Measurements from ENCODE around the gene UPK3A. TPM values are rescaled to one million over a fixed set of nuclear protein-coding genes. Genes with fewer than 3 reads are reported as not detected.
"Not testable (repeated sequence)": the region's sequence is repeated elsewhere in the genome, so short reads cannot be mapped to it uniquely, and the experiment has no call there.

The UPK3A gene
- total RNA-seq, 1 experiment from 2014 or later, result not detected

DNA sequence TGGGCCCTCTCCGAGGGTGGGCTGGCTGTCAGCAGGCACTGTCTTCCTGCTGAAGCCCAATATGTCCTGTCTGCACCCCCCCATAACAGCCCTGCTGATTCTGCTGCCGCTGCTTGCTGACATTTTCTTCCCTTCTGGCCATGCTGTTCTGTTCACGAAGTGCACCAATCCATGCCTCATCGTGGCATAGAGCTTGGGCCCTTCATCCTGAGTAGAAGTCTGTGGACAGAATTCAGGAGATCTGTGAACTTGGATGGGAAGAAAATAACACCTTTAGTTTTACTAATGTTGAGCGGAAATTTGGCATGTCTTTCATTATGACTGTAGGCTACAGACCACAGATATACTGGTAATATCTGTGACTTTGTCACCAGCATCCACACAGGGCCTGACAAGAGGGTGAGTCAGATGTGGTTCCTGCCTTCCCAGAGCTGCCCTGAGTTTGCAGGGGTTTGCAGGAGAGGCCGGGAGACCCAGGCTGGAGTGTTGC, 29.9 kb upstream of the UPK3A start:
- DNase-seq (ENCODE audit: low read depth), result no peak

DNA sequence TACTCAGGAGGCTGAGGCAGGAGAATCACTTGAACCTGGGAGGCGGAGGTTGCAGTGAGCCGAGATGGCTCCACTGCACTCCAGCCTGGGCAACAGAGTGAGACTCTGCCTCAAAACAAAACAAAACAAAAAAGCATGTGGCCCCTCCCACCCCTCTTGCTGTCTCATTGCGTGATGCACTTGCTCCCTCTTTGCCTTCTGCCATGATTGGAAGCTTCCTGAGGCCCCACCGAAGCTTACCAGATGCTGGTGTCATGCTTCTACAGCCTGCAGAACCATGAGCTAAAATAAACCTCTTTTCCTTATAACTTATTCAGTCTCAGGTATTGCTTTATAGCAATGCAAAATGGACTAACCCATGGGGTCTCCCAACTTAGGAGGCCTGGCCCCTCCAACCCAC, 26.8 kb upstream of the UPK3A start:
- DNase-seq (ENCODE audit: low read depth), result not testable (repeated sequence)

DNA sequence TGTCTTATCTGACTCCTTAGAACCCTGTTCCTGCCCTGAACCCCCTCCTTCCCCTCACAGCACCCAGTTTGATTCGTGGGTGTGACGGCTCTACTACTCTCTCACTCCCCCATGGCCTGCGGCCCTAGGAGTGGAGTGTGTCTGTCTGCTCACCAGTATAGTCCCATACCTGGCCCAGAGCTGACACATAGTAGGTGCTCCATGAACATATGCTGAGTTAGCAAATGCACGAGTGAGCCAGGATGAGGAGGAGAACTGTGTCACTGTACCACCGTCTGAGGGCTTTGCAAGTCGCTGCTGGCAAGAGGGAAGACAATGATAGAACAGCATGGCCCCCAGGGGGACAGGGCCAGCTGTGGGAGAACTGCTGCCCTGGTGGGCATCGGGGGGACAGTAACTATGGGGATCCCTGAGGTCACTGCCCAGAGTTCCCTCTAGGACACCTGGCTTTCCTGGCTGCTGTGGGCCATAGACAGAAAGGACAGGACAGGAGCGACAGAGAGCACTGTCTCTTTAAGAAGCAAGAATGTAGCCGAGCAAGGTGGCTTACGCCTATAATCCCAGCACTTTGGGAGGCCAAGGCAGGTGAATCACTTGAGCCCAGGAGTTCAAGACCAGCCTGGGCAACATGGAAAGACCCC, 24.9 kb upstream of the UPK3A start:
- DNase-seq (ENCODE audit: low read depth), result no peak

DNA sequence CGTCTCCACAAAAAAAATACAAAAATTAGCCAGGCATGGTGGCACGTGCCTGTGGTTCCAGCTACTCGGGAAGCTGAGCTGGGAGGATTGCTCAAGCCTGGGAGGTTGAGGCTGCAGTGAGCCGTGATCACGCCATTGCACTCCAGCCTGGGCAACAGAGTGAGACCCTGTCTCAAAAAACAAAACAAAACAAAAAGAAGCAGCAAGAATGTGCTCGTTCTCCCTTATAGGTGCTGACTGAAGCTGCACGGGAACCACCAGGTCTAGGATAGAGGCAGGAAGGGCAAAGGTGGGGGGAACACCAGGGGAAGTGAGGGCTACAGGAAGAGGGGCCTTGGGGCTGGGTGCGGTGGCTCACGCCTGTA, 24.4 kb upstream of the UPK3A start:
- not testable (repeated sequence) for DNase-seq (ENCODE audit: low read depth)

DNA sequence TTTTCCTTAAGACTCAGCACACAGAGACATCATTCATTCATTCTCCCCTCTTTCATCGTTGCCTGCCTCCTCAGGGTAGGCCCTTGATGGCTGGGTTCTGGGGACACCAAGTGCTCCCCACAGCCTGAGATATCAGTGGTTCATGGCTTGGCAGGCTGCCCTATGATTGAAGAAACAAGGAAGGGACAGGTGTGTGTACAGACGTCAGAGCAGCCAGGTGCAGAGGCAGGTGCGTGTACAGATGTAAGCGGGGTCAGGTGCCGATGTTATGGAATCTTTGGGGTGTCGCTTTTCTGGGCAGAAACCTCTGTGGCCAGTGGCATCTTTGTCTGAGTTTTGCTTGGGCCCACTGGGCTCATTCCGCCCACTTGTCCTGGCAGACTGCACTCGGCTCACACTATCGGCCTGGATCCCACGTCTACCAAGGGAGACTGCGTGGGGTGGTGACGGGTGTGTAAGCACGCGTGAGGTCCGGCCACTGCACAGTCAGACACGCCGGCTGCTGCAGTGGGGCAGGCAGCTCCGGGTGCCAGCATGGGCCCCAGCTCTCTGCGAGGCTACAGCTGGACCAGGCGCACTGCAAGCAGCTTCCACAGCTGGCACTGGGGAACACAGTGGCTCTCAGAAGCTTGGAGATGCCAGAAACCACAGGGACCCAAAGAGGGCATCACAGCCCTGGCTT, 23.2 kb upstream of the UPK3A start:
- DNase-seq (ENCODE audit: low read depth), result no peak

DNA sequence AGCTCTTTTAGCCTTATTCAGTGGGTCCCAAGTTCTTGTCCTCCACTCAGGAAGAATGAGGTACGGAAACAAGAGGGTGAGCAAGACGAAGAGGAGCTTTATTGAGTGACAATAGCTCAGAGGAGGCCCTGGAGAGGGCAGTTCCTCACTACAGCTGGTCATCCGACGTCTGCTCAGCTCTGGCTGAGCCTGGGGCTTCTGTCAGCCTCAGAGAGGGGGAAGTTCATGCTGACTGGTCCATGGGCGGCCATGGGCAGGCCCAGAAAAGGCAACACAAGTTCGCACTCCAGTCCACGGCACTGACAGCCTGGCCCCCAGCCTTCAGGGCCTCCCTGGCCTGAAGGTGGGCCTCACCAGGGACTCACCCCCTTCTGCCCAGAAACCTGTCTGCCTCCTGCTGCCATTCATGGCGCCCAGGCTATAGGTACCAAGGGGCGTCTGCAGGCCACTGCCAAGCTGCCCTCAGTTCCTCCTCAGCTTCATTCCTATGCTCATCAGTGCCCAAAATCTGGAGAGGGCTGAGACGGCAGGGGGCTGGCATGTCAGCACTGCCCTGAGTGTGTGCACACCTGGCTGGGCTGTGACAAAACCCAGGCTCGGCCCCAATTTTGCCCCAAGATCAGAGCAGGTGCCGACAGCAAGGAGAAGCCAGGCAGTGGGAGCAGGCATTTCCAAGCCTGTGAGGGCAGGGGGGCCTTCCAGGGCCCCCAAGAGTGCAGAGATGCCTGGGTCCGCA, 22.4 kb upstream of the UPK3A start:
- no peak for DNase-seq (ENCODE audit: low read depth)

DNA sequence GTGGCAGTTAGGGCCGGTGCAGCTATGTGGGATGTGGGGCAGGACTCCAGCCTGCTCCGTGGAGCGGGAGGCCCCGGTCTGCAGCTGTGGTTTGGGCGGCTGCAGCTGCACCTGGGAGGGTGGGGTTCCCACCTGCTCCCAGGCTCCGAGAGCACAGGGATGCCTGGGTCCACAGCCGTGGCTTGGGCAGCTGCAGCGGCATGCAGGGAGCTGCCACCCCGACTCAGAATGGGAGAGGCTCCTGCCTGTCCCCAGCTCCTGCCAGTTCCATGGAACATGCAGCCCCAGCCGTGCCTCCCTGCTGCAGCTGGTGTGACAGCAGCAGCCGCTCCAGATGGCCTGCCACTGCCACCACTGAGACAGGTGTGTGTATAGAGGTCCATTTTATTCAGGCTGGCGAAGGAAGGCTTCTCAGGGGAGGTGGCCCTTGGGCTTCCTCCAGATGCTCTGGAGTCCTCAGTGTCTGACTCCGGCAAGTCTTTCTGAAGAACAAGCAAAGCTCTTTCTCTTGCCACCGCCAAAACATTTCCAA, 21.8 kb upstream of the UPK3A start:
- DNase-seq (ENCODE audit: low read depth), result no peak

DNA sequence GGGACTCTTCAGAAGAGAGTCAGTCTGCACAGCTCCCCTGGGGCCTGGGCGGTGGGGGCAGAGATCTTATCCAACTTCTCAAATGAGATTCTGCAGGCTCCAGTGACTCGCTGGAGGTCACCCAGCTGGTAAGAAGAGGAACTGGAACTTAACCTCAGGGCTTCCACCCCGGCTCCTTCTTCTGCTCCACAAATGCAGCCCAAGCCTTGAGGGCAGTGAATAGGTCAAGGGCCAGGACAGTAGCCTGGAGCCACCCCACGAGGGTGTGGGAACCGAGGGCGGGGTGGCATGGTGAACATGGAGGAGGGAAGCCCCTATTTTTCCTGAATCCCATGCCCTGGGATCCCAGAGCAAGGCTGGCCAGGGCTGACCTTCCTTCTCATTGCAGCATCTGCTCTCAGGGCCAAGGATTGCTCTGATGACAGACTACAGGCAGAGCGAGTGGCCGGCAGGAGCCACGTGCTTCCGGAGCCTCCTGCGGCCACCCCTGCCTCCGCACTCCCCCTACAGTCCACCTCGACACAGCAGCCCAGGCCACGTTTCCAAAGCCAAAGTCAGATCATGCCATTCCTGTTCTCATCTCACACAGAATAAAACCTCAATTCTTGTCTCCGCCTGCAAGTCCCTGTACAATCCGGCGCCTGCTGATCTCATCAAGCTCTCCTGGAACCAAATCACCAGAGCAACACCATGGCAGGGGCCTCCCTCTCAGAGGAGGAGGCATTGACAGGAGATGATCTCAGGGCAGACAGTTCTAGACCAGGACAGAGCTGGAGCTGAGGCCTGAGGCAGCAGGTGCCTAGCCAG, 21.1 kb upstream of the UPK3A start:
- DNase-seq (ENCODE audit: low read depth), result peak; percentile 68

DNA sequence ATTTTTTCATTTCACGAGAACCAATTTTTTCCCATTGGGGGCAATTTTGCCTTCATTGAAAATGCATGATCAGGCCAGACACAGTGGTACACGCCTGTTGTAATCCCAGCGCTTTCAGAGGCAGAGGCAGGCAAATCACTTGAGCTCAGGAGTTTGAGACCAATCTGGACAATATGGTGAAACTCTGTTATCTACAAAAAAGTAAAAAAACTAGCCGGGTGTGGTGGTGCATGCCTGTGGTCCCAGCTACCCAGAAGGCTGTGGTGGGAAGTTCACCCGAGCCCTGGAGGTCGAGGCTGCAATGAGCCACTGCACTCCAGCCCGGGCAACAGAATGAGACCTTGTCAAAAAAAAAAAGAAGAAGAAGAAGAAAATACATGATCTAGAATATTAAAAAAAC, 19.2 kb upstream of the UPK3A start:
- DNase-seq (ENCODE audit: low read depth), result no peak

DNA sequence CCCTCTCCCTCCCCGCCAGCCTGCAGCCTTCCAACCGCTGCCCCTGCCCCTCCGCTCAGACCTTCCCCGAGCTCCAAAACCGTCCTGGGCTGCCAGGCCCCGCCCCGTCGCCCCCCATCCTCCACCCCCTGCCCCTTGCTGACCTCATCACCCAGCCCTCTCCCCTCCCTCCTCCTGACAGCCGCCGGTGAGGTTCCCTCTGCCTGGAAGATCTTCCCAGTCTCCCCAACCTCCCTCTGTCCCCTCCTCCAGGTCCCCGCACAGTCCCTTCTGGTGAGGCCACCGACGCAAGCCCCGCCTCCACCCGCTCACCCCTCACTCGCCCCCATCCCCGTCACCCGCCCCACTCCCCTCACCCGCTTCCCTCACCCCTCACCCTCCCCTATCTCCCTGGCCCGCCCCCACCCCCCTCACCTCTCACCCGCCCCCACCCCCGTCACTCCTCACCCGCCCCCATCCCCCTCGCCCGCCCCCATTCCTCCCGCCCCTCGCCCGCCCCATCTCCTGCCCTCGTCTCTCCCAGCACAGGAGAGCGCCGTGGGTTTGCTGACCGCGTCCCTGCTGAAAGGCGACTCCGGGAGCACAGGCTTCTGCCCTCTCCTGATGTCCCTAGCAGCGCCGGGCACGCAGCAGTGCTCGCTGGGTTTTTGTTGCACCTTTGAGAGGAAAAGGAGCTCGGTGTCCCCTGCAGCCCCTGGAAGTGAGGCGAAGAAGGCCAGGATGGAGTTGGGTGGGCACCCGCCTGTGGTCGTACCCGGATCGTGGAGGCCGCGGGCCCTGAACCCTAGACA, 16.4 kb upstream of the UPK3A start:
- no peak for DNase-seq (ENCODE audit: low read depth)

DNA sequence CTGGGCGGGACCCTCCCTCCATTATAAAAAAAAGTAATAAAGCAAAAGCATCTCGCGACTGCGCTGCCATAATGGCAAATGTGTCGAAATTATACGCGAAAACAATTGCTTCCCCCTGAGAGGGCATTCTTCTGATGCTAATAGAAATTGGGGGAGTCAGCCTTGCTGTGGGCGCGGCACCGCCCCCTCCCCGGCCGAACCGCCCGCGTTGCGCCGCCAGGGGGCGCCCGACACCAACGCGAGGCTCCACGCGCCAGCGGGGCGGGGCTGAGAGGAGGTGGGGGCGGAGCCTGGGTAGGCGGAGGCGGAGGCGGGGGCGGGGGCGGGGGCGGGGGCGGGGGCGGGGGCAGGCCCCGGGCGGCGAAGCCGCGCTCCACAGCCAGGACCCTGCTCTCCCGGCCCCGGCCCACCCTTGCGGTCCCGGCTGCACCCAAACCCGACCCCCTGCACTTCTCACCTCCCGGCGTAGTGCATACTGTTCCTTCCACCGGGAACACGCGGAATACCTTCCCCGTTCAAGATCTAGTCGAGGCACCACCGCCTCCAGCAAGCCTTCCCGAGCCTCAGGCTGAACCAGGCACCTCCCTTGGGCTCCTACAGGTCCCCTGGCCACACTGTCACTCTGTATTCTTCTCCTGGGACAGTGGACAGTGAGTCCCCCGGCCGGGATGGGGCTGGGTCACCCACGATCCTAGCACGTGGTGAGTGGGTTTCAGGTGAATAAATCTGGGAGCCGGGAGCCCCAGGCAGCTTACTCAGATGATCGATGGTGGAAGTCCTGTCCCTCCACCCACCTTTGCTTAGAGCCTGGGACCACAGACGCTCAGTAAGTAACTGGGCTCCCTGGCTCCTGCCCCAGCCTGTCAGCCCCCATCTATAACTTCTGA, 15.5 kb upstream of the UPK3A start:
- DNase-seq (ENCODE audit: low read depth), result peak; percentile 56

DNA sequence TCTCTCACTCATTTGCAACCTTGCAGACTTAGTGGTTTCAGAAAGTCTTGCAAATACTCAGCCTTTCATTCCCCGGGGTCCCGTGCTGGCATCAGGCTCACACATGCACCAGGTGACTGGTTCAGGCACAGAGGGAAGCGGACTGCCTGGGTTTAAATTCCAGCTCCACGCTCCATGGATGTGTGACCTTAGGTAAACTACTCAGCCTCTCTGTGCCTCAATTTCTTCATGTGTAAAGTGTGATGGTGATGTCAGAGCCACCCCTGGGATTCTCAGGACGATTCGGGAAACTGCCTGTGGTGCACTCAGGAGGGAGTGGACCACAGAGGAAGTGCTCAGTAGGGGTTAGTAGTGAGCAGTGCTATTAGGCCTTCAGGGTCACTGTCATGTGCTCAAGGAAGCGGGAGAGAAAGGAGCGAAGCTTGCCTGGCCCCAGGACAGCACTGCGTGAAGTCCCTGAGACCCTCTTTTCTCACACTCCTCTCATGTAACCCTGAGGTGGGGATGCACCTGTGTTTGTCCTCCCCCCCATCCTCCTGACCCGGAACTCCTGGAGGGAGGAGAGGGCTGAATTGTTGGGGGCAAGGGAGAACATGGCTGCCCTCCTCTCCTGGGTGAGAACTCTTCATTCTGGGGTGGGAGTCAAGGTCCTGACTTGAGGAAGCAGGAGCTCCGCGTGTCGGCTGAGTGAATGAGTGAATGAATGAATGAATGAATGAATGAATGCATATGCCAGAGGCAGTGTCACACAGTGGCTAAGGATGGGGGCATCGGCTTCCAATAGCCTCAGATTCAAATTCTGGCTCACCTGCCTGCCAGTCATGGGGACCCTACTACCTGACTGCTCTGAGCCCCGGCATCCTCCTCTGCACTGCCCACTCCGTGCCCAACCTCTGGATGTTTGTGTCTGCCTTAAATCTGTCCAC, 14.4 kb upstream of the UPK3A start:
- no peak for DNase-seq (ENCODE audit: low read depth)

DNA sequence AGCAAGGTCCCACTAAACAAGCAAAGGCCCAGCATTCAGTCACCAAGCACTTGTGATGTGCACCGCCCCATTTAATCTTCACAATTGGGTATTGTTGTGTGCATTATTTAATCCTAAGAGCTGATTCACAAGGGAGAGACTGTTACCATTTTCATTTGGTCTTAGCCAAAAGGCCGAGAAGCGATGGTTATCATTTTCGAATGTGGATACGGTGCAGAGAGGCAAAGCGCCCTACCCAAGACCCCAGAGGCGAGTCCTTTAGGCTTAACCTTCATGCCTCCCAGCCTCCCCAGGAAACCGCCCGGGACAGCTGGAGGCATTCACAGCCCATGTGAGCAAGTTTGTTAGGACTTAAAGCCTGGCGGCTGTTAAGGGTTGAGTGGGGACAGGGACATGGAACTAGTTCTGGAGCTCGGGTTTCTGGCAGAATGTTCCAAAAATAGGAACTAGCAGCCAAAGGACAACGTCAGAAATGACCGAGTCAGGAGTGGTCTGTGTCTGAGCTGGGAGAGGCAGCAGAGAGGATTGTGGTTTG, 13.0 kb upstream of the UPK3A start:
- peak; percentile 24 for DNase-seq (ENCODE audit: low read depth)

DNA sequence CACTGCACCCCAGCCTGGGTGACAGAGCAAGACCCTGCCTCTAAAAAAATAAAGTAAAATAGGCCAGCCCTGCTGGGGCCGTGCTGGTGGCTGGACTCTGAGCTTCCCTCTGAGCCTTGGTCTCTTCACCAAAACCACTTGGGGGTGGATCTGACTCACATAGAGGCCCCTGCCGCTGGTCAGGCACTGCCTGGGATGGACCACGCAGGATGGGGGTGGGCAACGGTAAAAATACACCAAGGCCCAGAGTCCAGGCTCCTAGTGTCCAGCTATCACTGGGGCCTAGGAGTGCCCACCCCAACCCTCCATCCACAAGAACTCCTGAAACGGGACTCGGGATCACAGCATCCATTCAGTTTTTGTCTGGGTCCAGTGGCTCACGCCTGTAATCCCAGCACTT, 12.3 kb upstream of the UPK3A start:
- DNase-seq (ENCODE audit: low read depth), result no peak

DNA sequence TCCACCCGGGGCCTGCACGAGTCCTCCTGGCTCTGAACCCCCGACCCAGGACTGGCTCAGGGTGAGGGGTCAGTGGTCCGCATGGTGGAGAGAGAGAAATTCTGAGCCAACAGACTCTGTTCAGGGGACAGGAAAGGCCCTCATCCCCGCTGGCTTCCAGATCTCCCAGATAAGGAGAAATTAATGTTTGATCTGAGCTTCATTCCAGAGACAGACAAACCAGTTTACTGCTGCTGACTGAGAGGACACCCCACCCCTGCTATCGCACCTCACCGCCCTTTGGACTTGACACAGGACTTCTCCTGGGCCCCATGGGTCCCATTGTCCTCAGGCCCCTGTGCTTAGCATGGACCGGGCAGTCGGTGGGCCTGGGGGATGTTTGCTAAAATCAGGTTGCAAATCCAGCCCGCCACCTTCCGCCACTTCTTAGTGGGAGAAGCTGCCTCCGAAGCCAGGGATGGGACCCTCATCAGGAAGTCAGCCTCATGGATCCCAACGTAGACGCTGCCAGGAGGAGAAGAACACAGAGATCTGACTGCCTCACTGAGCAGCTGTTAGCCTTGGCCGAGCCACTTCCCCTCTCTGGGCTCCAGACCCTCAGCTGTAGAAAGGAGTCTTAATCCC, 11.2 kb upstream of the UPK3A start:
- no peak for DNase-seq (ENCODE audit: low read depth)

DNA sequence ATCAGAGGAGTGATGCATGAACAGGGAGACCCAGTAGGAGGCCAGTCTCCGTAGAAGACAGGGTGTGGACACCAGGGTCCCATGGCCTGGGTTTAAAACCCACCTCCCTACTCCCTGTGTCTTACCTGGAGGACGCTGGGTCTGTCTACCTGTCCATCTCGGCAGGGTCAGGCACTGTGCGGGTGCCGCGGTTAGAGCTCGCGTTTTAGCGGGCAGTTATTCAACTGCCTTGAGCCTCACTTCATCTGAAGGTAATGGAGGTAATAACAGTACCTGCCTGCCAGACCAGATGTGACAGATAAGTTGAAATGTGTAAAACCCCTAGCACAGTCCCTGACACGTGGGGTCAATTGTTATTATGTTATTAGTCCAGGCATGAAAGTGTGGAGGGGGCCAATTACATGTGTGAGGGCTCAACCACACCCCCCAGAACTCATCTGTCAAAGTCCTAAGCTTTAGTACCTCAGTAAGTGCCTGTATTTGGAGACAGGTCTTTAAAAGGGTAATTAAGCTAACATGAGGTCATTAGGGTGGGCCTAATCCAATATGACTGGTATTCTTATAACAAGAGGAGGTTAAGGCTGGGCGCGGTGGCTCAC, 8.1 kb upstream of the UPK3A start:
- DNase-seq (ENCODE audit: low read depth), result no peak

DNA sequence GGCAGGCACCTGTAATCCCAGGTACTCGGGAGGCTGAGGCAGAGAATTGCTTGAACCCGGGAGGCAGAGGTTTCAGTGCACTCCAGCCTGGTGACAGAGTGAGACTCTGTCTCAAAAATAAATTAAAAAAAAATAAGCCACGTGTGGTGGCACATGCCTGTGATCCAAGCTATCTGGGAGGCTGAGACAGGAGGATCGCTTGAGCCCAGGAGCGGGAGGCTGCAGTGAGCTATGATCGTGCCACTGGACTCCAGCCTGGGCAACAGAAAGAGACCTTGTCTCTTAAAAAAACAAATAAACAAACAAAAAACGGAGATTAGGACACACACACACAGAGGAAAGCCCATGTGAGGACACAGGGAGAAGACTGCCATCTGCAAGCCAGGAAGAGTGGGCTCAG, 7.0 kb upstream of the UPK3A start:
- DNase-seq (ENCODE audit: low read depth), result not testable (repeated sequence)

DNA sequence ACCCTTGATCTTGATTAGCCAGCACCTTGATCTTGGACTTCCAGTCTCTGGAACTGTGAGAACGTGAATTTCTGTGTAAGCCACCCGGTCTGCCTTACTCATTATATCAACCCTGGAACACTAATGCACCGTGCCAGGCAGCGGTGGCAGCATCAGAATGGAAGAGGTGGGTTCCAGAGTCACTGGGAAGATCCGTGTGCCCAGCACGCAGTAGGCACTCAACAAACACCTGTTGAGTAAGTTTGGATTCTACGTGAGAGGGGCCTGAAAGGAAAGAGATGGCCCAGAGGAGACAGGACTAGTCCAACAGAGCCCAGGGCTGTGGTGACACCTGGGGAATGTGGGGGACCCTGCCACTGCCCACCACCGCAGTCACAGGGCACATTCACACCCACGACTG, 6.6 kb upstream of the UPK3A start:
- no peak for DNase-seq (ENCODE audit: low read depth)

All from LHCN-M2 (cell line).